ENCODE data around the gene ISCA2.
"Not testable (repeated sequence)": the region's sequence is repeated elsewhere in the genome, so short reads cannot be mapped to it uniquely, and the experiment has no call there.

Gene ISCA2

GRCh38 chr14:74528886-74529285, 35.3 kb downstream of the ISCA2 start:
- no peak for DNase-seq (ENCODE audit: low read depth, low spot score)
- TF ChIP-seq ZNF274 (IDR thresholded peaks at IDR 0.05; ENCODE audit: low read depth, low read length): no peak
- TF ChIP-seq YY1 (IDR thresholded peaks at IDR 0.05; ENCODE audit: insufficient read depth, insufficient read length): no peak
- no peak for TF ChIP-seq SUZ12 (IDR thresholded peaks at IDR 0.05; ENCODE audit: extremely low read depth, insufficient read depth, insufficient read length)
- H3K36me3 ChIP-seq (ENCODE audit: insufficient read depth, insufficient read length, low read length): no peaks in the 10 kb centered on the region
- H3K4me3 ChIP-seq (ENCODE audit: insufficient read length, low read depth): no peak overlapping the region
- no peaks in the 10 kb centered on the region for H3K27me3 ChIP-seq (ENCODE audit: insufficient read depth, insufficient read length)
- H3K4me1 ChIP-seq (ENCODE audit: insufficient read depth, insufficient read length): peaks cover 5% of the 10 kb centered on the region
- H3K9me3 ChIP-seq (ENCODE audit: insufficient read depth, low read length): no peaks in the 10 kb centered on the region
- no peak overlapping the region for H3K9ac ChIP-seq (ENCODE audit: insufficient read length, low read depth)

DNA sequence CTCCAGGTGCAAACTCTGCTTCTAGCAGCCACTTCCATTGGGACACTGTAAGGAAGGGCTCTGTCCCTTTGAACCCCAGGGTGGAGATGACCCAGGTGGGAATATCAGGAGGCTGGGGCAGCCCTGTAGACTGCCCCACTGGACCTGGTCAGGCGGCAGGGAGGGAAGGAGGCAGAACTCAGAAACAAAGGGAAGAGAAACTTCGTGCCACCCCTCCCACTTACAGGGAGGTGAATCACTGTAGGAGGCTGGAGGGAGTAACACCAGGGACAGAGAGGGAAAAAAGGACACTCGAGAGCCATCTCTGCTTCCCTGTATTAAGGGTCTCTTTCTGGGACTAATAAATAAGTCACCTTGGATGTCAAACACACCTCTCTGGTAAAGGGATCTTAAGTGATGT, 37.4 kb downstream of the ISCA2 start:
- Histone ChIP-seq H3K4me3 (ENCODE audit: insufficient read length, low read depth) (no peak overlapping the region), H3K4me1 (ENCODE audit: insufficient read depth, insufficient read length) (peaks cover 3% of the 10 kb centered on the region), H3K36me3 (ENCODE audit: insufficient read depth, insufficient read length, low read length) (no peaks in the 10 kb centered on the region), H3K9ac (ENCODE audit: insufficient read length, low read depth) (no peak overlapping the region), H3K9me3 (ENCODE audit: insufficient read depth, low read length) (no peaks in the 10 kb centered on the region), H3K27me3 (ENCODE audit: insufficient read depth, insufficient read length) (no peaks in the 10 kb centered on the region)
- no peak for DNase-seq (ENCODE audit: low read depth, low spot score)
- no peak for TF ChIP-seq YY1 (IDR thresholded peaks at IDR 0.05; ENCODE audit: insufficient read depth, insufficient read length)
- no peak for TF ChIP-seq ZNF274 (IDR thresholded peaks at IDR 0.05; ENCODE audit: low read depth, low read length)
- no peak for TF ChIP-seq SUZ12 (IDR thresholded peaks at IDR 0.05; ENCODE audit: extremely low read depth, insufficient read depth, insufficient read length)

GRCh38 chr14:74531467-74531866, 37.9 kb downstream of the ISCA2 start:
- peak; percentile 16 for DNase-seq (ENCODE audit: low read depth, low spot score)
- no peak for TF ChIP-seq ZNF274 (IDR thresholded peaks at IDR 0.05; ENCODE audit: low read depth, low read length)
- TF ChIP-seq SUZ12 (IDR thresholded peaks at IDR 0.05; ENCODE audit: extremely low read depth, insufficient read depth, insufficient read length): no peak
- no peak for TF ChIP-seq YY1 (IDR thresholded peaks at IDR 0.05; ENCODE audit: insufficient read depth, insufficient read length)
- H3K4me3 ChIP-seq (ENCODE audit: insufficient read length, low read depth): no peak overlapping the region
- peaks cover 3% of the 10 kb centered on the region for H3K4me1 ChIP-seq (ENCODE audit: insufficient read depth, insufficient read length)
- H3K9me3 ChIP-seq (ENCODE audit: insufficient read depth, low read length): no peaks in the 10 kb centered on the region
- no peaks in the 10 kb centered on the region for H3K27me3 ChIP-seq (ENCODE audit: insufficient read depth, insufficient read length)
- H3K9ac ChIP-seq (ENCODE audit: insufficient read length, low read depth): no peak overlapping the region
- no peaks in the 10 kb centered on the region for H3K36me3 ChIP-seq (ENCODE audit: insufficient read depth, insufficient read length, low read length)

GRCh38 chr14:74532246-74532645, 38.7 kb downstream of the ISCA2 start:
- DNase-seq (ENCODE audit: low read depth, low spot score): no peak
- peaks cover 2% of the 10 kb centered on the region for H3K4me1 ChIP-seq (ENCODE audit: insufficient read depth, insufficient read length)
- H3K9me3 ChIP-seq (ENCODE audit: insufficient read depth, low read length): no peaks in the 10 kb centered on the region
- no peaks in the 10 kb centered on the region for H3K27me3 ChIP-seq (ENCODE audit: insufficient read depth, insufficient read length)
- no peaks in the 10 kb centered on the region for H3K36me3 ChIP-seq (ENCODE audit: insufficient read depth, insufficient read length, low read length)
- H3K4me3 ChIP-seq (ENCODE audit: insufficient read length, low read depth): no peak overlapping the region
- H3K9ac ChIP-seq (ENCODE audit: insufficient read length, low read depth): no peak overlapping the region
- TF ChIP-seq SUZ12 (IDR thresholded peaks at IDR 0.05; ENCODE audit: extremely low read depth, insufficient read depth, insufficient read length): no peak
- no peak for TF ChIP-seq YY1 (IDR thresholded peaks at IDR 0.05; ENCODE audit: insufficient read depth, insufficient read length)
- TF ChIP-seq ZNF274 (IDR thresholded peaks at IDR 0.05; ENCODE audit: low read depth, low read length): no peak

GRCh38 chr14:74533576-74533975, 40.0 kb downstream of the ISCA2 start:
- Histone ChIP-seq H3K4me3 (ENCODE audit: insufficient read length, low read depth) (no peak overlapping the region), H3K9ac (ENCODE audit: insufficient read length, low read depth) (no peak overlapping the region), H3K27me3 (ENCODE audit: insufficient read depth, insufficient read length) (no peaks in the 10 kb centered on the region), H3K9me3 (ENCODE audit: insufficient read depth, low read length) (no peaks in the 10 kb centered on the region), H3K36me3 (ENCODE audit: insufficient read depth, insufficient read length, low read length) (no peaks in the 10 kb centered on the region), H3K4me1 (ENCODE audit: insufficient read depth, insufficient read length) (no peaks in the 10 kb centered on the region)
- DNase-seq (ENCODE audit: low read depth, low spot score): no peak
- no peak for TF ChIP-seq YY1 (IDR thresholded peaks at IDR 0.05; ENCODE audit: insufficient read depth, insufficient read length)
- no peak for TF ChIP-seq ZNF274 (IDR thresholded peaks at IDR 0.05; ENCODE audit: low read depth, low read length)
- no peak for TF ChIP-seq SUZ12 (IDR thresholded peaks at IDR 0.05; ENCODE audit: extremely low read depth, insufficient read depth, insufficient read length)

GRCh38 chr14:74535756-74536325, 42.3 kb downstream of the ISCA2 start:
- Histone ChIP-seq H3K9ac (ENCODE audit: insufficient read length, low read depth) (no peak overlapping the region), H3K4me1 (ENCODE audit: insufficient read depth, insufficient read length) (no peaks in the 10 kb centered on the region), H3K4me3 (ENCODE audit: insufficient read length, low read depth) (no peak overlapping the region), H3K9me3 (ENCODE audit: insufficient read depth, low read length) (no peaks in the 10 kb centered on the region), H3K27me3 (ENCODE audit: insufficient read depth, insufficient read length) (no peaks in the 10 kb centered on the region), H3K36me3 (ENCODE audit: insufficient read depth, insufficient read length, low read length) (no peaks in the 10 kb centered on the region)
- TF ChIP-seq SUZ12 (IDR thresholded peaks at IDR 0.05; ENCODE audit: extremely low read depth, insufficient read depth, insufficient read length) (no peak), YY1 (IDR thresholded peaks at IDR 0.05; ENCODE audit: insufficient read depth, insufficient read length) (no peak), ZNF274 (IDR thresholded peaks at IDR 0.05; ENCODE audit: low read depth, low read length) (no peak)
- DNase-seq (ENCODE audit: low read depth, low spot score): no peak

DNA sequence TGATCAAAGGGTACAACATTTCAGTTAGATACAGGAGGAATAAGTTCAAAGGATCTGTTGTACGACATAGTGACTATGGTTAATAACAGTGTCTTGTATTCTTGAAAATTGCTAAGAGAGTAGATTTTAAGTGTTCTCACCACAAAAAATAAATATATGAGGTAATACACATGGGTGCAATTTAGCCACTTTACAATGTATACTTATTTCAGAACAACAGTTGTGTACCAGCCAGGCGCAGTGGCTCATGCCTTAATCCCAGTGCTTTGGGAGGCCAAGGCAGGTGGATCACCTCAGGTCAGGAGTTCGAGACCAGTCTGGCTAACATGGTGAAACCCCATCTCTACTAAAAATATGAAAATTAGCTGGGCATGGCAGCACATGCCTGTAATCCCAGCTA, 42.8 kb downstream of the ISCA2 start:
- H3K36me3 ChIP-seq (ENCODE audit: insufficient read depth, insufficient read length, low read length); H3K4me1 ChIP-seq (ENCODE audit: insufficient read depth, insufficient read length); H3K9me3 ChIP-seq (ENCODE audit: insufficient read depth, low read length); H3K4me3 ChIP-seq (ENCODE audit: insufficient read length, low read depth); H3K9ac ChIP-seq (ENCODE audit: insufficient read length, low read depth); DNase-seq (ENCODE audit: low read depth, low spot score); H3K27me3 ChIP-seq (ENCODE audit: insufficient read depth, insufficient read length): not testable (repeated sequence)

All from NT2/D1 (cell line).